ENCODE results near the gene EXD3.

DNA sequence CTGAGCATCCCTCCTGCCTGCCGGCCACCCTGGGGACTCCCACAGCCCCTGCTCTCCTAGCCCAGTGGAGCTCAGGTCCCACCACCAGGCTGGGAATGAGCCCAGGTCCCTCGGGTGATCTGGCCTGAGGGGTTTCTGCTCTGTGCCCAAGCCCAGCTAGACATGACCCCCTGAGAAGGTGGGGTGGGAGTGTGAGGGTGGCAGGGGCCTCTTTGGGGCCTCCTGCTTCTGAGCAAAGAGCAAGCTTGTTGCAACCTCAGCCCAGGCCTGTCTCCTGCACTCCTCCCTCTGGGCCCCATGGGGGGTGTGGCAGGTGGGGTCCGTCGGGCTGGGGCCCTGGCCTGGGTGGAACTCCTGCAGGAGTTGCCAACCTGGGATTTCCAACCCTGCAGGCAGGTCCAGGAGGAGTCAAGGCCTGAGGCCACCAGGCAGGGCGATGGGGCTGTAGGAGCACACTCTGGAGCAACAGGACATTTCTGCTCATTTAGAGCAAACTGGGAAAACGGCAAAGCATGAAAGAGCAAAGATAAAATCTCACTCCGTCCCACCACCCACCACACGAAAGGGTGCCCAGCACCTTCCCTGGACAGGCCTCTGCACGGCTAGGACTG lies 109.5 kb downstream of the EXD3 start:
- TF ChIP-seq, protein P1, sequence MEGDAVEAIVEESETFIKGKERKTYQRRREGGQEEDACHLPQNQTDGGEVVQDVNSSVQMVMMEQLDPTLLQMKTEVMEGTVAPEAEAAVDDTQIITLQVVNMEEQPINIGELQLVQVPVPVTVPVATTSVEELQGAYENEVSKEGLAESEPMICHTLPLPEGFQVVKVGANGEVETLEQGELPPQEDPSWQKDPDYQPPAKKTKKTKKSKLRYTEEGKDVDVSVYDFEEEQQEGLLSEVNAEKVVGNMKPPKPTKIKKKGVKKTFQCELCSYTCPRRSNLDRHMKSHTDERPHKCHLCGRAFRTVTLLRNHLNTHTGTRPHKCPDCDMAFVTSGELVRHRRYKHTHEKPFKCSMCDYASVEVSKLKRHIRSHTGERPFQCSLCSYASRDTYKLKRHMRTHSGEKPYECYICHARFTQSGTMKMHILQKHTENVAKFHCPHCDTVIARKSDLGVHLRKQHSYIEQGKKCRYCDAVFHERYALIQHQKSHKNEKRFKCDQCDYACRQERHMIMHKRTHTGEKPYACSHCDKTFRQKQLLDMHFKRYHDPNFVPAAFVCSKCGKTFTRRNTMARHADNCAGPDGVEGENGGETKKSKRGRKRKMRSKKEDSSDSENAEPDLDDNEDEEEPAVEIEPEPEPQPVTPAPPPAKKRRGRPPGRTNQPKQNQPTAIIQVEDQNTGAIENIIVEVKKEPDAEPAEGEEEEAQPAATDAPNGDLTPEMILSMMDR (IDR thresholded peaks at IDR 0.05), result no peak
- TF ChIP-seq POLR2A (IDR thresholded peaks at IDR 0.05; ENCODE audit: low read depth) (no peak), EP300 (IDR thresholded peaks at IDR 0.05) (no peak), POLR2AphosphoS5 (IDR thresholded peaks at IDR 0.05) (no peak)

All from esophagus muscularis mucosa (tissue), 4 donors.